GM18511 (cell line): Measurements from ENCODE around the gene TSPO2.
A peak's percentile ranks its signal among the peaks of the same experiment; 100 is the strongest.

Experiments used
- ATAC-seq: cut with Tn5 transposase; IDR thresholded peaks from one replicate; pipeline ENCODE4 v1.9.1; 2021; ENCODE audit warnings: mild to moderate bottlenecking, moderate library complexity; ENCODE audit not compliant: unreplicated experiment

Gene TSPO2

DNA sequence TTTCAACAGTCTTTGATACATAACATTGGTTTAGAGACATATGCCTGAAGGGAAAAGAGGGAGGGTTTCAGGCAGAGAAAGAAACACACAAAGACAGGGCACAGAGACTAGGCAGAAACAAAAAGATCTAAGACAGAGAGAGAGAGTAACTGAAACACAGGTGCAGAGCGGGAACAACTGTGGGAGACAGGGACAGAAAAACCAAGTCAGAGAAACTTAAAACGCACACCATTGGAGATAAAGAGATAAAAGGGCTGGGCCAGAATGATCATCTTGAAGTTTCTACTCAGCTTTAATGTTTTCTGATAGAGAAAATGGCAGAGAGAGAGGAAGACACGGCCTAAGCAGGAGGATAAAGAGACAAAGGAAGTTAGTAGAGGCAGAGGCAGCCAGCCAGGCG, 15.0 kb upstream of the TSPO2 start:
- no peak for ATAC-seq

DNA sequence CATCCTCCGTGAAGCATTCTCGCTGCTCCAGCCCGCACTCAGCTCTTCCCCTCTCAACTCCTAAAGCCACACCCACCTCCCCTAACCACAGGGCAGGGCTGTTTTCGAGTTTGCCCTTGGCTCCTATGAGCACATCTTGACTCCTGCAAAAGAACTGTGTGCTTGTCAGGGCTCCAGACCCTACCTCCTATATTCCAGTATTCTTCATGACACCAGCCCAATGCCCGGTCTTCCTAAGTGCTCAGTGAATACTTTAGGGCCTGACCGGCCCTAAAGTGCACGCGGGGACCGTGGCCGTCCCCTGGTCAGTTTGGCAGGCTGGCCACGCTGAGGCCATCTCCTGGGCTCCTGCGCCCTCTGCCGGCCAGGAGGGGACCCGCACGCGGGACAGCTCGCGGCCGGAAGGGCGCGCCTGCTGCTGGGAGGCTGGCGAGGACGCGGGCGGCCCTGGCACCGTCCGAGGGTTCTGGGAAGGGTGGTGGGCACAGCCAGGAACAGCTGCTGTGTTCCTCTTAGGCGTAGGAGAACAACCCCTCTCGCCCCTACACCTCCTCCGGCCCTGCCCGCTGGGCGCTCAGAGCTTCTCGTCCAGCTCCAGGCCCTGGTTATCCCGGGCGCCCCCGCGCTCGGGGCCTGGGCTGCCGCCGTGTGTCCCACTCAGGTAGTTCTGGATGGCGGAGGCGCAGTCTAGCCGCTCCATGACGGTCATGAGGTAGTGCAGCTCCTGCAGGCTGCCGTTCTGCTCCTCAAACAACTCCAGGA, 14.3 kb upstream of the TSPO2 start:
- peak; percentile 88 for ATAC-seq

DNA sequence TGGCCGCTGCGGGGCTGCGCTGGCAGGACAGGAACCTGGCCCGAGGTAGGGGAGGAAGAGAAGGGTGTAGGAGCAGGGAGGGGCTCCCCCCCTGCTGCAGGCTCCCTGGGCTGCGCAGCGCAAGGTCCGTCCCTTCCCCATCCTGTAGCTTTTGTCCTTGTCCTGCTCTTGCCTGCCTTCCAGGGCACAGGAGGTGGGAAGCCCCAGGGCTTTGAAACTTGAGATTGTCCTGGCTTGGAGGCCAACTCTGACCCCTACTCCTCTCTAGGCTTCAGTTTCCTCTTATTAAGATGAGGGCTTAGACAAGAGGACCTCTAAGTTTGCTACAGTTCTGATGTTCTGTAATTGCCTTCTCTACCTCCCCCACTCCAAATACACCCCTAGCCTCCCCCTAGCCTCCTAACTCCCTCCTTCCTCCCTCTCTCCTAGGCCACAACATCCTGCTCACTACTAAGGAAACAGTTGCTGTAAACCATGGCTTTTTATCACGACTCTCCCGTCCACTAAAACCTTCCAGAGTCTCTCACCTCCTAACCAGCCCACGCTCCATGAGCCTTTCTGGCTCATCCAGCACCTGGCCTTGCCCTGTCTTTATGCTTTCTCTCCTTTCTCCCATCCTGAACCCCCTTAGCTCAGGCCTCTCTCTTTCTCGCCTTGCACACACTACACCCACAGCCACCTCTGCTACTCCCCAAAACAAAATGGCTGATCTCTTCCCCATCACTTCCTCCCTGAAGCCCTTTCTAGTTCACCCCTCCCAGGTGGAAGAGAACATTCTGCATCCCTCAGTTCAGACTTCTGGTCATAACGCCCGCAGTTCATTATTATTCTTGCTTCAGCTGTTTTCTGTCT, 13.5 kb upstream of the TSPO2 start:
- ATAC-seq: peak; percentile 52

DNA sequence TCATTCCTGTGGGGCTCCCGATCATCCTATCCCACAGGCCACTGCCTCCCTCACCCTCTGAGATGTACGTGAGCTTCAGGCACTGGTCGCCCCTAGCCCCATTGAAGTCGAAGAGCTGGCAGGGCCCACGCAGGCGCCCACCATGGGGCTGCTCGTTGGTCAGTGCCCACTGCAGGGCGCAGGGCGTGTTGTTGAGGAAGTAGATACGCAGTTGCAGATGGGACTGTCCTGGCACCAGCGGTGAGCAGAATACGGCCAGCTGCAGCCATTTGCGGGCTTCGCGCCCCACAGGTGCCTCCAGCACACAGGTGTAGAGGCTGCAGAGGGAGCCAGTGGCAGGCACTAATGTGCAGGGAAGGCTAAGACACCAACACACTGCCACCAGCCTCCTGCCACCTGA, 9.4 kb upstream of the TSPO2 start:
- no peak for ATAC-seq

DNA sequence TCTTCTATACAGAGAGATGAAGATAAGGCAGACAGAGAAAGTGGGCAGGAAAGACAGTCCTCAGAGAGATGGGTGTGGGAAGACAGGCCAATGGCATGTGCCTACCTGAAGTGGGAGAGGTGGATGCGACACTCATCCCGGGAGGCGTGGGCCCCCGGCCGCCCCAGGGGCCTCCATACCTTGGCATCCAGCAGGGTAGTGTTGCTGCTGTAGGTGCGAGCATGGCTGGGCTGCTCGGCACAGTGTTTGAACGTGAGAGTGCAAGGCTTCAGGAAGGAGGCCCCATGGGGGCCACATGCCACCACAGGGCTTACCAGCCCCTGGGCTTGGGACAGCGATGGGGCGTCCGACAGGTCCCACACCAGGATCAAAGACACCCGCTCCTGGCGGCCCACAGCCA, 8.5 kb upstream of the TSPO2 start:
- no peak for ATAC-seq

DNA sequence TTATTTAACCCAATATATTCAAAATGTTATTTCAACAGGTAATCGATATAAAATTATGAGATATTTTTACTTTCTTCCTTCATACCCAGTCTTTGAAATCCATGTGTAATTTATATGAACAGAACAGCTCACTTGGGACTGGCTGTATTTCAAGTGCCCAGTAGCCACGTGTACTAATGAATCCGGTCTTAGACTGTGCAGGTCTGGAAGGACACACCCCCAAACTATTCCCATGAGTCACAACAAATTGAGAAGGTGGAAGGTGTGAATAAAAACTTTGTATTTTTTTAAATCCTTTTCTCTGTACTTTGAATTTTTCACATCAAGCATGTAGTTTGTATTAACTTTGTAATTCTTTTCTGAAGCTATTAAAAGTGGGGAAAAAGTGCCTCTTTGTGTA, 6.1 kb upstream of the TSPO2 start:
- no peak for ATAC-seq

DNA sequence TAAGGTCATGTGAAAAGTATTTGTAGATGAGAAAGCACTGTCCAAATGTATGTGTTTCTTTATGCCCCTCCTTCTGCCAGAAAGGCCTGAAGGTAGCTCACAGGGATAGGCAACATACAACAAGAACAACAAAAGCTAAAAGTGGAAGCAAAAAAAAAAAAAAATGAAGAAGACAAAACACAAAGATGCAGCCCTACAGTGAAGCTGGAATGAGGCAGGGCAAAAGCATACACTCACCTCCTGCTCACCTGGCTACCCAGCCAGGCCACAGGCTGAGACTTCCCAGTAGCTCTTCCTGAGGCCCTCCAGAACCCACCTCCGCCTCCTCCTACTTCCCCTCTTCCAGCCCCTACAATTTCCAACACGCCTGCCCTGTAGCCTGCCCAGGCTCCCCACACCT, 5.7 kb upstream of the TSPO2 start:
- no peak for ATAC-seq

DNA sequence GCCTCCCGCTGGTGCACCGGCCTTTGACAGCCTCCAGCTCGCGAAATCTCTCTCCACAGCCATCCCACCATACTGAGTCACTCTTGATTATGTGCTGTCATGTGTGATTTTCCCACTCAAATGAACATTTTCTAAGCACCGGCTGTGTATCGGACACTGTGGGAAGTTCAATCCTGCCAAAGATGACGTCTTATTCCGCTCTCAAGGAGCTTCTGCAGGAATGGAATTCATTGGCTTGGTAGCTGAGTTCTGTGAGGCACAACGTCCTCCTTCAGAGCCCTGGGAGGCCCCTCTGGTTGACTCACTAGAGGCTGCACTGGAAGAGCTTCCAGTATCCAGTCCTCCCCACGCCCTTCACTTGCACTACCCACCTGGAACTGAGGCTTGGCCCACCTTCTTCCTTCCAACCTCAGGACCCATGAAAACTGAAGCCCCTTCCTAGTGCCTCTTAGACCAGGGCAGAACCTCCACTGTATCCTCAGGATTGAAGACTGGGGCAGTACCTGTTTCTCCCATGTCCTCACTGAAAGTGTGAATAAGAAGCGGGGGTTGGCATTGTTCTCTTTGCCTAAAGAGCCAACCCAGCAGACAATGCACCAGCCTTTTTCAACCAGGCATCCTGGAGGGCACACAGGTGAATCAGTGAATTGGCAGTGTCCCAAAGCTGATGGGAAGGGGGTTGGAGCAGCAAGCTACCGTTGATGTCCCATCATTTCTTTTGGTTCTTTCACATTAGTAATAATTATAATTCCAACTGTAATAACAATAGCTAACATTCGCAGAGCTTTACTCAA, 5.0 kb upstream of the TSPO2 start:
- no peak for ATAC-seq

DNA sequence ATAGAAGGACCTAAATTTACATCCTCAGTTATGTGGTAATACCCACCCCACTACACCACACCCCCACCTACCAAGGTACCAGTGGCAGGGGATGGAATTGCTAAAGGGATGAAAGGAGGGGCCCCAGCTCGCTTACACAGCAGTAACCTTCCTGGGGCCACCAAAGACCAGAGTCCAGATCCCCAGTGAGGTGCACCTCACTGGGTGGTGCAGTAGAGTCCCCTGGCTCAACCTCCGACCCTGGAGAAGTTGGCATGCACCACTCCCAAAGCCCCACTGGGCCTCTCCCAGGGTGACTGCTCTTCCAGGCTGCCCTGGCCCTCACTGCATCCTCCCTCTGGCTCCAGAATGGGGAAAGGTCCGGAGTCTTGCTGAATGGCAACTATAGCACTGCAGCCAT, 4.1 kb upstream of the TSPO2 start:
- ATAC-seq: no peak

DNA sequence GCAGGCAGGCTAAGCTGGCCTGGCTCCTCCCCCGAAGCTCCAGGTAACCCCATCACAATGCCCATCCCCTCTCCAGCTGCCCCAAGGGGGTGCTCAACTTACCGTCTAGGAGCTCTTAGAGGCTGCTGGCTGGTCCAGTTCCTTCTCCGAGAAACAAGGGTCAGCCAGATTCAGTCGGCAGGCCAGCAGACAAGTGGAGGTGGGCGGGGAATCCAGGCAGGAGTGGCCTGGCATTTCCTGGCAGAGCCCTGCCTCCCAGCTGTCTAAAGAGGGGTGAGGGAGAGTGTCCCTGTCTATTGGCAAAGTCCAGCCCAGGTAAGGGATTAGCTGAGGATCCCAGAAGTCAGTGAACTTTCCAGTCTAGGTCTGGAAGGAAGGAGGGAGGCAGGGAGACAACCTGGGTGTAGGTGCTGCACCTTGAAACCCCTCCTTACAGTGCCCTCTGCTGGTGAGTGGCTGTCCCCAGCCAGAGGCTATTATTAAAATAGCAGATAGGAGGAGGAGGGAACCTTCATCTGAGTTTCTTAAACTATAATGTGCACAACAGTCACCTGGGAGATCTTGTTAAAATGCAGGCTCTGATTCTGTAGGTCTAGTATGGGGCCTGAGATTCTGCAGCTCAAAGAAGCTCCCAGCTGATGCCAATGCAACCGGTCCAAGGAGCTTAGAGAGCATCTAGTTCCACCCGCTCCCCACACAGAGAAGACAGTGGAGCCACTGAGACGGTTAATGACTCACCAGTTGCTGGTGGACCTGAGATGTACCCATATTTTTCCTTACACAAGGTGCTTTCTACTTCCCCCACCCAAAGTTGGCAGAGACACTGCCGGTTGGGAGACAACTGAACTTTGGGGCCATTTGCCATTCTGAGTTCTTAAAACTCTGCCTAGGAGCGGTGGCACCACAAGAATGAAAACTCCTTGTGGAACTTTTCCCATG, 2.9 kb upstream of the TSPO2 start, which contains the start of gene UNC5CL:
TSS of gene UNC5CL (minus strand) at position 162 of the 939 bp plus-strand sequence. CDS start 4,147 bp downstream, outside the sequence.
- no peak for ATAC-seq

DNA sequence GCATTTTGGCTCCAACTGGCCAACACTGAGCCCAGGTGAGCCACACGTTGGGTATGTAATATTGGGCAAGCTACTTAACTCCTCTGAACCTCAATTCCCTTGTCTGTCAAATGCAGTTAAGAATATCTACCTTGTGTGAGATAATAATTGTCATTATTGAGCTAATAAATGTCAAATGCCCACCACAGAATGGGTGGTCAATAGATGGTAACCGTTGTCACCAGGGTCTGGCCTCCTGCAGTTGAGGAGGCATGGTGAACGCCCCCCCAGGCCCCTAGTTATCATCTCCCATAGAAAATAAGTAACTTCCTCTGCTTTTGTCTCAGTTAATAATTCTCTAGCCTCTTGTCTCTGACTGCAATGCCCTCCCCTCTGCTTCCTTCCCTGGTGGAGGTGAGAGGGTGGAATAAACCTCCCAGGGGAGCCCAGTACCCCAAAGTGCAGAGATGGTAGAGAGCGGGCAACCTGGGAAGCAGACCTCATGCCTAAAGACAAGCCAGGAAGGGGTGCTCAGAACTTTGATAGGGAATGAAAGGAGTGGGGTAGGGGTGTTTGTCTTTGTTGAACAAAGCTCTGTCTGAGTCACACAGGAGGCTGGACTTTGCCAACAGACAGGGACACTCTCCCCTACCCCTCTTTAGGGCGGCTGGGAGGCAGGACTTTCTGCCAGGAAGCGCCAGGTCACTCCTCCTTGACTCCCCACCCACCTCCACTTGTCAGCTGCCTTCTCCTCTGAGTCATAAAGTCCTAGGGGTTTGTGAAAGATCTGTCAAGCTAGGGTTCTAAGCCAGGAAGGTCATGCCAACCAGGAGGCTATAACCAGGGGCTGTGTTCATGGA, 1.9 kb upstream of the TSPO2 start:
- ATAC-seq: peak; percentile 55

DNA sequence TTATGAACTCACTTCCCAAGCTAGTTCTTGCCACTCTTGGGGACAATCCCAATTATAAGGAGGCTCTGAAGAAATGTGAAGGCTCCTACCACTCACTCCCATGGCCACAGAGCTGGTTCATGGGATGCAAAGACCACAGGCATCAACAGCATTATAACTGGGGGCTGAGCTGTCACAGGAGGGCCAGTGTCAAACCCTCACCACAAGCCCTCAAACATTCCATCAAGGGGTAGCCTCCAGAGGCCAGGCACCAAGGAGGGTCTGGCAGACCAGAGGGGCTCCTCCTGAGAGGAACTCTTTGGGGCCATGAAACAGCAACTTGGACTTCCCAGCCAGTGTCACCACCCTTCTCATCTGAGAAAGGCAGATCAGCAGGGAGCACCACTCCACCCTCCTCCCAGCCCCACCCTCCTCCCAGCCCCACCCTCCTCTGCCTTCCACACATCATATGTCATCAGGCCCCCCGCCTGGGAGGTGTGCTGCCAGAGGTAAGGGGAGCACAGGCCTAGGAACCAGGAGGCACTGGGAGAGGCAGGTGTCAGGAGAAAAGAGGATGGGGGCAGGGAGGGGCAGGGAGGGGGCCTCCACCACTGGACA, 1.2 kb upstream of the TSPO2 start:
- ATAC-seq: no peak

DNA sequence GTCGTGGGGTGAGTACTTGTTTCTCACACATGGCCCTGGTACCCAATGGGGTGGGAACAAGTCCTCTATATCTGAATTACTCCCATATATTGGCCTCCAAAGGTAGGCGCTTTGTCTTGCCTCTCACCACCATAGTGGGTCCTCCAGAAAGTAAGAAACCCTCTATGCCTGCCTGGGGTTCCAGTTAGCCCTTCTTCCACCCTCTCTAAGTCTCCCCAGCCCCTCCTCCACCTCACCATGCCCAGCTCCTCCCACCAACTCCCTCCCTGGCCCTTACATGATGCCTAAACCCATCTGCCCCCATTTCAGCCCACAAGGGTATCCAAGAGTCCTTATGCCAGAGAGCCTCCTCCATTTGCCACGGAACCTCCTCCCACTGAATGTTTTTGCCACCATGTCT, 884 bp downstream of the TSPO2 start:
- no peak for ATAC-seq

DNA sequence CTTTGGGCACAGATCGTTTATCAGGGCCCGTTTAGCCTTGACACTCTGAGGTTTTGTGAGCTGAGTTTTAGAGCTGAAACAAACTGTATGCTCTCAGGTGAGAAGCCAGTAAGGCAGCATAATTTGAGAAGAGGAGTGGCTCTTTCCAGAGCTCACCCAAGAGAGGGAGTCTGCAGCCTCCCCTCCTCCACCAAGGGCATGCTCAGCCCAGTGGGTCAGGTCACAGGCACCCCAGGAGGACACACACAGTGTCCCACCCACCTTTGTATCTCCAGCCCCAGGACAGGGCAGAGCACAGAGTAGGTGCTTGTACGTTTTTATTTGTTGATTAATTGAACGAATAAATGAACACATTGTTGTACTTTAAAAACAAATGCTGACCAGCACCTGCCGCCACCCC, 3.4 kb downstream of the TSPO2 start:
- ATAC-seq: no peak

DNA sequence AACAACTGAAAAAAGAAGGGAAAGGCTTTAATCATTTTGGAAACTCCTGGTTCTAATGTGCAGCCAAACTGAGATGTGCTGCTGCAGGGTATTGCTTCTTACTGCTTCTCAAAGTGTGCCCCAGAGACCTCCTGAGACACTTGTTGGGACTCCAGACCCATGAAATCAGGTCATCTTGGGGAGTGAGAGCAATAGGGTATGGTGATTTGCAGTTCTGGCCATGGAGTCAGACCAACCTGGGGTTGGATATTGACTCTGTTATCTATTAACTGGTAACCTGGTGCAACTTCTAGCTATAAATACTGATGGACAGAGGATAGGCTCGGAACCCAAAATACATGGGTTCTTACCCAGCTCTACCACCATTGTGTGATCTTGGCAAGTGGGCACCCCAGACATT, 3.8 kb downstream of the TSPO2 start:
- no peak for ATAC-seq

DNA sequence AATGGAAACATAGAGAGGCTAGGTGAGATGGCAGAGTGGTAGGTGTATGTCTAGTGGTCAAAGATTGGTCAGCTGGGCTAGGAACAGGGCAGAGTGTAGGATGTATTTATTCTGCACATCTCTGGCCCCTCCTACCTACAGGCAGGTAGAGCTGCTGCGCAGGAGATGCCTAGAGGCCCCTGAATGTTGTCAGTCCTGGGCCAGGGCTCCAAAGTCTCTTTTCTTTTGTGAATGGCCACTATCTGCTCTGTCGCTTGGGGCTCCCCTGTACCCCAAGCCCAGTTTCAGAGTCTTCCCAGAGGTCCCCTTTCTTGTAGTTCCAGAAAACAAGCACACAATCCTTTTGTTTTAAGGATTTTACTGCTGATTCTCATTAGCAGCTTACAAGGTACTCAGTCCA, 5.0 kb downstream of the TSPO2 start:
- ATAC-seq: no peak

DNA sequence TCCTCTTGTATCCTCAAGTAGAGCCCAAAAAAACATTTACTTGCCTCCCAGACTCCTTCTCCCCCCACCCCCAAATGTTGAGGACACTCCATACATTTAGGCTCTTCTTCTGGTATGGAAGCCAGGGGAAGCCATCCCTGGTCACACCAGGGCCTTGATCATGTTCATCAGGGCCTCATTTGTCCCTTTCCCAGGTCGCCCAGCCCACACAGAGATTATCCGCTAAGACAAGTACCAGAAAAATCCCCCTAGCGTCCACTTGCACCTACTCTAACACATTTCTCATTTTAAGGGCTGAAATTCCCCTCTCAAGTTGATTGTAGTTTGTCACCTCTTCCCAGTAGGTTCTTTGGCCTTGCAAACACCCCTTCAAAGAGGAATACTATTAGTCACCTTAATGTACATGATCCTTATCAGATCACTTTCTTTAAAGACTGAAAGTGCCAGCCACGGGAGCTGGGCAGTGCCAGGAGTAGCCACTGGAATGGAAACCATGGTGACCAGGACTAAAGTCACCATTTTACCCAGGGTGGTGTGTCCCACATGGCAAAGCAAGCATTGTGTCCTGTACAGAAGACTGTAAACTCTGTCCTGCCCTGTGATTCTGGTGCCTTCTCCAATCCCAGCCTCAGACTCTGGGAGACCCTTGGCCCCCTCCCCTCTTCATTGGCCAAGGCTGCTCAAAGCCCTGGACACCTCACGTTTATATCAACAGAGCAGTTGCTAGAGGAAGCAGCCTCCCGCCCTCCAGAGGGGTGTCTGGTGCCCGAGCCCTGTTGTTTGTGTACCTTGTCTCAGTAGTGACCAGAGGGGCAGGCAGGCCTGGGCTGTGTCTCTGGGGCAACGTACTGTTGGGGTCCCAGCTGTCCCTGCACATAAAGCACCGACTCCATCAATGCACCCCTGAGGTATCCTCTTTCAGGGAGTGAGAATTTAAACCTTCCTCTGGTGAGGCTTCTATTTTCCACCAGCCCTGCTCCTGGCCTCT, 5.8 kb downstream of the TSPO2 start:
- ATAC-seq: no peak

DNA sequence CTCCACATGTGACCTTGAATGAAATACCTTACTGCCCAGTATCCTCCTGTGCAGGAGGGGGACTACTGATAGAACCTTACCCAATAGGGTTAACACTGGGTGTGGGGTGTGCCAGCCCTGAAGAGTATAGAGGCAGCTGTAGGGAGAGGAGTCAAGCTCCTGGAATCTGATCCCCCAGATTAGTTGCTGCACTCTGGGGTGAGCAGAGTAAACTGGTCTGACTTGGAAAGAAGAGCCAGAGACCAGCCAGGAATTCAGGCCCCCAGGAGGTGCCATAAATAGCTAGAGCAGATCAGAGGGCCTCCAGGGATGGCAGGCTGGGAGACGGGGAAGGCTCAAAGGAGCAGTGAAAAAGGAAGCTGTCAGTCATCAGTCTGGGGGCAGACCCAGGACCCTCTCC, 7.3 kb downstream of the TSPO2 start:
- no peak for ATAC-seq
